Stimulated activated CD4-positive, alpha-beta T cell treated with anti-CD3 and anti-CD28 coated beads, TNF-alpha, amount 100 ng/mL, for 1 hour (primary cell): Measurements from ENCODE around the gene GARIN5A.
"Not testable (repeated sequence)": the region's sequence is repeated elsewhere in the genome, so short reads cannot be mapped to it uniquely, and the experiment has no call there.

ENCODE experiments used
- DNase-seq, 3 donors: peaks; one replicate each; pipeline ENCODE4 v3.0.0-alpha.2; 2020; ENCODE audit warnings: low read depth in 3 of 3, low spot score in 1 of 3

GARIN5A gene

DNA sequence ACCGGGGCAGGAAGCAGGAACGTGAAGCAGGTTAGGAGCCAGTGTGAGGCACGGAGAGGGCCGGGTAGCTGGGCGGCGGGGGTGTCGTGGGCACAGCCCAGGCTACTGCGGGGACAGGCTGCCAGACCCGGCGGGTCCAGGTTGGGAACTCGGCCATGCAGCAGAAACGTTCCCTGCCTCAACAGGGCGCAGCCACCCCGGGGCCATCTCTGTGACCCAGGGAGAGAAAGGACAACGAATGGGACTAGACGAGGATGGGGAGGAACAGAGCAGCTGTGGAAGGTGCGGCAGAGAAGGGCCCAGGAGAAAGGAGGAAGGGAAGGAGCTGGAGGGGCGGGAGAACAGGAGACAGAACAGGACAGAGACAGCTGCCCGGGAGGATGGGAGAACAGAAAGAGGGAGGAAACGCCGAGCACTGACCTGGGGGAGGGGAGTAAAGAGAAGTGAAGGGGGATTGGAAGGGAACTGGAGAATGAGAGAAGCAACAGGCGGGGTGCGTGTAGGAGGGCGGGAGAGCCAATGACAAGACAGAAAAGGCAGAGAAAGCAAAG is 12.9 kb upstream of the GARIN5A start:
- DNase-seq: no peak

- DNase-seq: no peak
Measured at GRCh38 chr19:50488389-50489194, 11.9 kb upstream of the GARIN5A start.

DNA sequence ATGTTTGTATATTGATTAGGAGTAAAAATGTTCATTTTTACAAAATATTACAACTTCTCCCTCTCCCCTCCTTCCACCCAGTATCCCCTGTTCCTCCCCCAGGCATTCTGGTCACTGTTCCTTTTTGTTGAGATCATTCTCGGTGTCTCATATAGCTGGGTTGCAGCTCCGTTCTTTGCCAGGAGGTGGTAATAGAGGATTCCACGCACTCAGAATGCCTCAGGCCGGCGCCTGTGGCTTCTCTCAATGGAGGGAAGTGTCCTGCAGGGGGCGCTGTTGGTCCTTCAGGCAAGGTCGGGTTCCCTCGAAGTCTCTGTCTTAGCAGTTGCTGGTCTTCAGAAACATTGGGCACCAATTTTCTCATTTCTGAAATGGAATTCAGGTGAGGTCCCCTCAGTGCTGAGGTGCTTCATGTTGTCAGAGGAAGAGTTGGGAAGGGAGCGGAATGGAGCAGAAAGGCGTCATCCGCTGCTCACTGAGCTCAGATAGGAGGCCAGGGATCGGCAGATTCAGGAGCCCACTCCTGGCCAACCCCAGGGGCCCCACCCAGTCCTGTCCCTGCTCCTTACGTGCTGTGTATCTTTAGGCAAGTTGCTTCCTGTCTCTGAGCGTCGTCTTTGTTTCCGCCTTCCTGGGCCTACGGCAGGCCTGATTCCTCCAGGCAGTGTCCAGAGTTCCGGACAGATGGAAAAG is 10.3 kb upstream of the GARIN5A start:
- peak in 1 of 3 donors; percentile 35 for DNase-seq

DNA sequence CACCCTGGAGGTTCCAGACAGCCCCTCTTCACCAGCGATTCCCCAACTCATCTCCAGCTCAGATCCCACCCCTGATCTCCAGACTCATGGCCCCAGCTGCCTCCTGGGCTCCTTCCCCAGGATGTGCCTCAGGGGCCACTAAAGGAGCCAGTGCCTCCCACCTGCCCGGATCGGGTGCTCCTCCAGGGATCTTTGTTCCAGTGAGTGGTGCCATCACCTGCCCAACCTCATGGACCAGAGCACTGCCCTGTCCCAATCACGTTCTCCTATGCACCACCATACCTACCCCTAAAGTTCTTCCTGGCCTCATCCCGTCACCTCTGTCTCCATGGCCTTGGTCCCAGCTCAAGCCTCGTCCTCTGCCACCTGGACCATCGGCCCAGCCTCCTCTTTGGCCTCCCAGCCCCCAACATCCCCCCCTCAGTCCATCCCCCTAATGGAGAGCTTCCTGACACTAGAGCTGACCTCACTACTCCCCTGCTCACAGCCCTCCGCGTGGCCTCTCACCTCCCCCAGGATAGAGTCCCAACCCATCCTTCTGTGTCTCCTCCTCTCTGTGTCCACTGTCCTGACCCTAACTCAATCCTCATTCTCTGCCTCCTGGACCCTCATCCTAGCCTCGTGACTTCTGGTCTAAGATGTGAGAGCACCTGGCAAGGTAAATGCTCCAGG is 8.8 kb upstream of the GARIN5A start:
- no peak for DNase-seq

- no peak for DNase-seq
Measured at GRCh38 chr19:50482916-50483315, 6.3 kb upstream of the GARIN5A start.

DNA sequence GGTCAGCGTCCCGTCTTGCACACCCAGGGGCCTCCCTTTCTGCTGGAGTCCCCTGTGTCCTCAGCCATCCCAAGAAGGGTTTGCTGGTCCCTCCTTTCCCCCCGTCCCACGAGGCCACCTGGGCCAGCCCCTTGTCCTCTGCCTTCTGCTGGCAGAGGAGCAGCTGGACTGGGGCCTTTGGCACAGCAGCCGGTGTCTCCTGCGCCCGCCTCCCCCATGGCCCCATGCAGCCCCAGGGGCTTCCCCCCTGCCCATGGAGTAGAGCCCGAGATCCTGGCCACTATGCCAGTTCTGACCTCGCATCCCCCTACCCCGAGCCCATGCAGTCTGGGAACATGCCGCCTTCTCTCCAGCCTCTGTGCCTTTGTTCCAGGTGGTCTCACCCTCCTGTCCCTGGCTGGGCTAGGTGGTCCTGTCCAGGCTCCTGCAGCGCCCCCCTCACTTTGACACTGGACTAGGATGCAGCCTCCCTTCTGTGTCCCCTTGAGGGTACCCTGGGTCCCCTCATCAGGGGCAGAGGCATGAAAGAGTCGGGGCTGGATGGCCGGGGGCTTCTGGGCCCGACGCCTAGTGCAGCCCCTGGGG is 5.7 kb upstream of the GARIN5A start:
- no peak for DNase-seq

DNA sequence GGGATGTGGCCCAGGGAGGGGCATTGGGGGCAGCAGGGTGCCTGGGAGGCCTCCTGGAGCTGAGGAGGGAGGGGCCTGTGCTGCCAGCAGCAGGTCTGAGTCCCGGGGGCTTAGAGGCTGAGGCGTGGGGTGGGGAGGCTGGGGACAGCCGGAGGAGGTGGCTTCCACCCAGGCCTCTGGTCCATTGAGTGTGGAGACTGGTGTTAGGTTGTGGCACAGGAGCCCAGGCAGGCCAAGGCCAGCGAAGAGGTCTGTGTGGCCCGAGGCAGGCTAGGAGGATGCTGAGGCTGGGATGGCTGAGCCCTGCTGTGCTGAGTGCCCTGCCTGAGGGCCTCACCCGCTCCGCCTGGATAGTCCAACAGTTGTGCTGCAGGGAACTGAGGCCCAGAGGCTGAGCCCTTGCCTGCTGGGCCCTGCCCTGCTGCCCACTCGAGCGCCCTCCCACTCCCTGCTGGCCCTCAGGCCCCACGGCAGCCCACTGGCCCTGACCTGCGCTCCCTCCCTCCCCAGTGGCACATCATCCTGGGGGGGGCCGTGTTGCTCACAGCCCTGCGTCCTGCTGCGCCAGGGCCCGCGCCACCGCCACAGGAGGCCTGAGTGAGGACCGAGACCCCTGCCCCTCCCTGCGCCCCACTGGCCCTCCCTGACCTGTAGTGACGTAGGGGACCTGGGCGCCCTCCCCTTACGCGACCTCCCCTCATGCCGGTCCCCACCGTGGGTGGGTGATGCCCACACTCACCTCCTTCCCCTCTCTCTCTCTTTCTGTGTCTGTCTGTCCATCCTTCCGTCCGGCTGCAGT is 4.9 kb upstream of the GARIN5A start:
- DNase-seq: no peak

DNA sequence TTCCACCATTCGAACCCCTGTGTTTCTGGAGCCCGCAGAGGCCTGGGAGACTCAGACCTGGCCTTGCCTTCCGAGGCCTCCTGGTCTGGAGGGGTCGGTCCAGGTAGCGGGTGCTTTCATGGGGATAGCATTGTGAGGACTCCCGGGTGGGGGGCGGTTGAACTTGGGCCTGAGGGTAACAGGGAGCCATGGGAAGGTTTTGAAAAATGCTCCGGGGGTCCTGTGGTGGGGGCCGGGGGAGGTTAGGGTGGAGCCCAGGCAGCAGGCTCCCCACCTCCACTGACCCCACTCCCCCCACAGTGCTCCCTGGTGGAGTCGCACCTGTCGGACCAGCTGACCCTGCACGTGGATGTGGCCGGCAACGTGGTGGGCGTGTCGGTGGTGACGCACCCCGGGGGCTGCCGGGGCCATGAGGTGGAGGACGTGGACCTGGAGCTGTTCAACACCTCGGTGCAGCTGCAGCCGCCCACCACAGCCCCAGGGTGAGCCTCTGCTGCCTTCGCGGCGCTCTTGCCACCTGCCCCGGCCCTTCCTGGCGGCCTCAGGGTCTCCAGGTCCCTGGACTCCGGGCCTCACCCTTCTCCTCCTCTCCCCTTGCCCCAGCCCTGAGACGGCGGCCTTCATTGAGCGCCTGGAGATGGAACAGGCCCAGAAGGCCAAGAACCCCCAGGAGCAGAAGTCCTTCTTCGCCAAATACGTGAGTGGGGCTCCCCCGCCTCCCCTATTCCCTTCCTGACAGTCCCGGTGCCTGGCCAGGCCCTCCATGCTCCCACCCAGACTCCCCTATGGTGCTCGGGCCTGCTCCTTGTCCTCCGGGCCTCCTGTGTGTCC is 3.8 kb upstream of the GARIN5A start:
- no peak for DNase-seq

GRCh38 chr19:50479761-50480251 is 3.2 kb upstream of the GARIN5A start:
- no peak for DNase-seq

- no peak for DNase-seq
Measured at GRCh38 chr19:50478901-50479715, 2.5 kb upstream of the GARIN5A start.

- DNase-seq: no peak
Measured at GRCh38 chr19:50477751-50478515, 1.3 kb upstream of the GARIN5A start.

GRCh38 chr19:50476907-50477238 is 225 bp upstream of the GARIN5A start:
- no peak for DNase-seq

GRCh38 chr19:50475736-50476223 is 868 bp downstream of the GARIN5A start:
- DNase-seq: no peak

DNA sequence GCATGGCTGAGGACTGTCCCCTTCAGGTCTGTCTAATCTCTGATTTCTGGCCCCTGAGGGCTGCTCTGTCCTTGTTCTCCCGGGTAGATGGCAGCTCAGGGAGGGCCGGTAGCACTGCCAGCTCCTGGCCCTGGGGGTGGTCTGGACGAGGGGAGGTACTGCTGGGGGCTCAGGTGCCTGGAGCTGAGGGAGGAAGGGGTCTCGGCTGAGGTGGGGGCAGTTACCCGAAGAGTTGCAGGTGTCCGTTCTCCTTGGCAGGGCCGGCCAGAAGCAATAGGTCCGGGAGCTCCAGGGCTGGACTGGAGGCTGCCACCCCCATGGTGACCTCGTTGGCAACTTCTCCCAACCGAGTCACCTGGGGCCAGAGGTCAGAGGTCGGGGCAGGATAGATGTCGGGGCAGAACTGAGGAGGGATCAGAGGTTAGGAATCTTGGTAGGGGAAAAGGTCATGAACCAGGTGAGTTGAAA is 1.5 kb downstream of the GARIN5A start:
- no peak for DNase-seq

GRCh38 chr19:50473336-50473735 is 3.3 kb downstream of the GARIN5A start:
- DNase-seq: not testable (repeated sequence)

- DNase-seq: no peak
Measured at GRCh38 chr19:50468818-50469217, 7.8 kb downstream of the GARIN5A start.

- no peak for DNase-seq
Measured at GRCh38 chr19:50467566-50467965, 9.1 kb downstream of the GARIN5A start.

- DNase-seq: no peak
Measured at GRCh38 chr19:50466706-50467039, 10.0 kb downstream of the GARIN5A start.
